ENCODE data around the gene IRS1. TPM values are rescaled to one million over a fixed set of nuclear protein-coding genes. Genes with fewer than 3 reads are reported as not detected.
A peak's percentile ranks its signal among the peaks of the same experiment; 100 is the strongest.

IRS1 gene
- total RNA-seq, 1 experiment from 2014 or later: 38.8 TPM

GRCh38 chr2:226791056-226791486 lies 8.5 kb downstream of the IRS1 start:
- CTCF ChIA-PET: no interaction called here
- peaks cover 23% of the 10 kb centered on the region for H4K20me1 ChIP-seq (ENCODE audit: low read length)
- peaks cover 37% of the 10 kb centered on the region for H3K4me1 ChIP-seq (ENCODE audit: insufficient read depth, low read length)
- peaks cover 59% of the 10 kb centered on the region for H3K36me3 ChIP-seq (ENCODE audit: low read depth, low read length)
- peak overlapping the region; percentile 96 for H3K9ac ChIP-seq (ENCODE audit: low read length)
- peaks cover 98% of the 10 kb centered on the region for H3K79me2 ChIP-seq (ENCODE audit: low read length)
- H3K9me3 ChIP-seq (ENCODE audit: low read length): no peaks in the 10 kb centered on the region
- DNase-seq (no peak), ATAC-seq (no peak; the same call in 1 of the 2 replicates)
- H3F3A ChIP-seq (ENCODE audit: low read length, unreplicated experiment): no peaks in the 10 kb centered on the region
- peak overlapping the region; percentile 97 for H3K4me2 ChIP-seq (ENCODE audit: low read length)
- intact Hi-C loops (cut with micrococcal nuclease): loop anchor here (5.0 to 10.0 kb wide), 4 partner anchors 49 to 996 kb away; no protein-coding TSS in a partner anchor
- peak overlapping the region; percentile 88 for H3K4me3 ChIP-seq (ENCODE audit: low read length)
- BruUV-seq (replicated peaks): no TSS peak
- H3K9me2 ChIP-seq (replicated peaks; ENCODE audit: low read length): no peaks in the 10 kb centered on the region
- TF ChIP-seq CTCF (conservative IDR thresholded peaks at IDR 0.05; ENCODE audit: low read depth, low read length) (no peak), EZH2phosphoT487 (IDR thresholded peaks at IDR 0.05; ENCODE audit: borderline replicate concordance, low read length) (no peak), EZH2 (IDR thresholded peaks at IDR 0.05; ENCODE audit: low read length, unreplicated experiment) (no peak)
- H3K27ac ChIP-seq (ENCODE audit: low read length): peak overlapping the region; percentile 88
- H2AFZ ChIP-seq (ENCODE audit: low read length): peak overlapping the region; percentile 74
- no peaks in the 10 kb centered on the region for H3K27me3 ChIP-seq (ENCODE audit: low read length)
- POLR2A ChIA-PET (ENCODE audit: unreplicated experiment): interaction anchor here (0.6 to 0.8 kb wide), 2 partner anchors 59 to 658 kb away, joined by 3 to 5 read pairs; no protein-coding TSS in a partner anchor

GRCh38 chr2:226790431-226790830 lies 9.2 kb downstream of the IRS1 start:
- no peak overlapping the region for H2AFZ ChIP-seq (ENCODE audit: low read length)
- no peak for TF ChIP-seq EZH2phosphoT487 (IDR thresholded peaks at IDR 0.05; ENCODE audit: borderline replicate concordance, low read length)
- POLR2A ChIA-PET (ENCODE audit: unreplicated experiment): interaction anchor here (0.6 kb wide), 1 partner anchor 658 kb away, joined by 3 read pairs; no protein-coding TSS in a partner anchor
- peaks cover 23% of the 10 kb centered on the region for H4K20me1 ChIP-seq (ENCODE audit: low read length)
- H3K4me1 ChIP-seq (ENCODE audit: insufficient read depth, low read length): peaks cover 31% of the 10 kb centered on the region
- H3K9me3 ChIP-seq (ENCODE audit: low read length): no peaks in the 10 kb centered on the region
- H3K9me2 ChIP-seq (replicated peaks; ENCODE audit: low read length): no peaks in the 10 kb centered on the region
- no peaks in the 10 kb centered on the region for H3F3A ChIP-seq (ENCODE audit: low read length, unreplicated experiment)
- H3K79me2 ChIP-seq (ENCODE audit: low read length): peaks cover 94% of the 10 kb centered on the region
- H3K4me2 ChIP-seq (ENCODE audit: low read length): peak overlapping the region; percentile 97
- H3K4me3 ChIP-seq (ENCODE audit: low read length): peak overlapping the region; percentile 88
- H3K36me3 ChIP-seq (ENCODE audit: low read depth, low read length): peaks cover 56% of the 10 kb centered on the region
- H3K9ac ChIP-seq (ENCODE audit: low read length): peak overlapping the region; percentile 96
- H3K27ac ChIP-seq (ENCODE audit: low read length): peak overlapping the region; percentile 88; the same call in 1 of the 2 replicates
- no TSS peak for BruUV-seq (replicated peaks)
- DNase-seq (no peak), ATAC-seq (no peak)
- intact Hi-C loops (cut with micrococcal nuclease): loop anchor here (5.0 to 10.0 kb wide), 4 partner anchors 48 to 996 kb away; no protein-coding TSS in a partner anchor
- CTCF ChIA-PET: interaction anchor here (0.7 kb wide), 1 partner anchor 36 kb away, joined by 3 read pairs; no protein-coding TSS in a partner anchor
- H3K27me3 ChIP-seq (ENCODE audit: low read length): no peaks in the 10 kb centered on the region

- ATAC-seq (no peak), DNase-seq (no peak)
- Histone ChIP-seq H3K9me3 (ENCODE audit: low read length) (no peaks in the 10 kb centered on the region), H3F3A (ENCODE audit: low read length, unreplicated experiment) (no peaks in the 10 kb centered on the region), H3K36me3 (ENCODE audit: low read depth, low read length) (peaks cover 54% of the 10 kb centered on the region), H3K79me2 (ENCODE audit: low read length) (peaks cover 94% of the 10 kb centered on the region), H3K27me3 (ENCODE audit: low read length) (no peaks in the 10 kb centered on the region), H3K4me2 (ENCODE audit: low read length) (peak overlapping the region; percentile 97), H3K9ac (ENCODE audit: low read length) (no peak overlapping the region), H3K27ac (ENCODE audit: low read length) (no peak overlapping the region), H2AFZ (ENCODE audit: low read length) (no peak overlapping the region), H3K4me1 (ENCODE audit: insufficient read depth, low read length) (peaks cover 27% of the 10 kb centered on the region), H4K20me1 (ENCODE audit: low read length) (peaks cover 23% of the 10 kb centered on the region), H3K4me3 (ENCODE audit: low read length) (no peak overlapping the region), H3K9me2 (replicated peaks; ENCODE audit: low read length) (no peaks in the 10 kb centered on the region)
- TF ChIP-seq CTCF (conservative IDR thresholded peaks at IDR 0.05; ENCODE audit: low read depth, low read length): no peak
- no peak for TF ChIP-seq EZH2 (IDR thresholded peaks at IDR 0.05; ENCODE audit: low read length, unreplicated experiment)
- TF ChIP-seq EZH2phosphoT487 (IDR thresholded peaks at IDR 0.05; ENCODE audit: borderline replicate concordance, low read length): no peak
- ChIA-PET CTCF (interaction anchor here (0.6 to 0.7 kb wide), 2 partner anchors 35 to 502 kb away, joined by 3 to 4 read pairs; no protein-coding TSS in a partner anchor), POLR2A (ENCODE audit: unreplicated experiment) (no interaction called here)
- BruUV-seq (replicated peaks): no TSS peak
- intact Hi-C loops (cut with micrococcal nuclease): loop anchor here (5.0 to 10.0 kb wide), 4 partner anchors 48 to 995 kb away; no protein-coding TSS in a partner anchor
Measured at GRCh38 chr2:226790011-226790410, 9.6 kb downstream of the IRS1 start.

Data from PC-3 (cell line).